Measurements from ENCODE around the gene CDK2AP2.
A peak's percentile ranks its signal among the peaks of the same experiment; 100 is the strongest.
"Not testable (repeated sequence)": the region's sequence is repeated elsewhere in the genome, so short reads cannot be mapped to it uniquely, and the experiment has no call there.

Gene CDK2AP2

GRCh38 chr11:67486481-67487195 is 21.3 kb downstream of the CDK2AP2 start:
- H3K9me3 ChIP-seq (ENCODE audit: control insufficient read depth in 2 of 2, low read length in 2 of 2): no peaks in the 10 kb centered on the region
- H3K27ac ChIP-seq (ENCODE audit: low read length): no peak overlapping the region
- H3K4me3 ChIP-seq (ENCODE audit: low read length in 2 of 2): no peak overlapping the region
- no peaks in the 10 kb centered on the region for H3K27me3 ChIP-seq (ENCODE audit: control insufficient read depth in 1 of 2, insufficient read depth in 2 of 2, low read length in 2 of 2)
- peaks cover 27% of the 10 kb centered on the region for H3K4me1 ChIP-seq (ENCODE audit: control insufficient read depth, insufficient read depth, low read length)
- H3K36me3 ChIP-seq (ENCODE audit: control insufficient read depth in 2 of 2, insufficient read depth in 2 of 2, low read length in 2 of 2): peaks cover 4 to 24% of the 10 kb centered on the region in 2 donors
- H3K9ac ChIP-seq (ENCODE audit: low read length in 2 of 2): no peak overlapping the region

GRCh38 chr11:67485873-67486361 is 22.0 kb downstream of the CDK2AP2 start:
- H3K27me3 ChIP-seq (ENCODE audit: control insufficient read depth in 1 of 2, insufficient read depth in 2 of 2, low read length in 2 of 2); H3K9me3 ChIP-seq (ENCODE audit: control insufficient read depth in 2 of 2, low read length in 2 of 2); H3K9ac ChIP-seq (ENCODE audit: low read length in 2 of 2); H3K4me3 ChIP-seq (ENCODE audit: low read length in 2 of 2); H3K27ac ChIP-seq (ENCODE audit: low read length): not testable (repeated sequence)
- peaks cover 4 to 19% of the 10 kb centered on the region in 2 donors for H3K36me3 ChIP-seq (ENCODE audit: control insufficient read depth in 2 of 2, insufficient read depth in 2 of 2, low read length in 2 of 2)
- H3K4me1 ChIP-seq (ENCODE audit: control insufficient read depth, insufficient read depth, low read length): peaks cover 21% of the 10 kb centered on the region

GRCh38 chr11:67484847-67485311 is 23.1 kb downstream of the CDK2AP2 start:
- Histone ChIP-seq H3K27me3 (ENCODE audit: control insufficient read depth in 1 of 2, insufficient read depth in 2 of 2, low read length in 2 of 2) (no peaks in the 10 kb centered on the region), H3K4me1 (ENCODE audit: control insufficient read depth, insufficient read depth, low read length) (peaks cover 21% of the 10 kb centered on the region), H3K27ac (ENCODE audit: low read length) (no peak overlapping the region), H3K36me3 (ENCODE audit: control insufficient read depth in 2 of 2, insufficient read depth in 2 of 2, low read length in 2 of 2) (peaks cover 4 to 14% of the 10 kb centered on the region in 2 donors), H3K4me3 (ENCODE audit: low read length in 2 of 2) (no peak overlapping the region), H3K9ac (ENCODE audit: low read length in 2 of 2) (no peak overlapping the region), H3K9me3 (ENCODE audit: control insufficient read depth in 2 of 2, low read length in 2 of 2) (no peaks in the 10 kb centered on the region)

- Histone ChIP-seq H3K27me3 (ENCODE audit: control insufficient read depth in 1 of 2, insufficient read depth in 2 of 2, low read length in 2 of 2) (no peaks in the 10 kb centered on the region), H3K4me3 (ENCODE audit: low read length in 2 of 2) (peak overlapping the region; percentile 65 to 91), H3K9ac (ENCODE audit: low read length in 2 of 2) (peak overlapping the region in 1 of 2 donors; percentile 52), H3K4me1 (ENCODE audit: control insufficient read depth, insufficient read depth, low read length) (peaks cover 21% of the 10 kb centered on the region), H3K9me3 (ENCODE audit: control insufficient read depth in 2 of 2, low read length in 2 of 2) (no peaks in the 10 kb centered on the region), H3K27ac (ENCODE audit: low read length) (peak overlapping the region; percentile 76), H3K36me3 (ENCODE audit: control insufficient read depth in 2 of 2, insufficient read depth in 2 of 2, low read length in 2 of 2) (peaks cover 4 to 6% of the 10 kb centered on the region in 2 donors)
These were observed 23.9 kb downstream of the CDK2AP2 start for GRCh38 chr11:67483831-67484665.

- H3K9ac ChIP-seq (ENCODE audit: low read length in 2 of 2): peak within 1 kb of the TSS; percentile 68 to 91
- H3K36me3 ChIP-seq (ENCODE audit: control insufficient read depth in 2 of 2, insufficient read depth in 2 of 2, low read length in 2 of 2): peaks cover 4 to 5% of the 10 kb centered on the region in 2 donors
- H3K9me3 ChIP-seq (ENCODE audit: control insufficient read depth in 2 of 2, low read length in 2 of 2): no peaks in the 10 kb centered on the region
- no peaks in the 10 kb centered on the region for H3K27me3 ChIP-seq (ENCODE audit: control insufficient read depth in 1 of 2, insufficient read depth in 2 of 2, low read length in 2 of 2)
- peak within 1 kb of the TSS; percentile 65 to 91 for H3K4me3 ChIP-seq (ENCODE audit: low read length in 2 of 2)
- peaks cover 21% of the 10 kb centered on the region for H3K4me1 ChIP-seq (ENCODE audit: control insufficient read depth, insufficient read depth, low read length)
- H3K27ac ChIP-seq (ENCODE audit: low read length): peak within 1 kb of the TSS; percentile 76
These were observed 24.8 kb downstream of the CDK2AP2 start, which contains the start of gene AIP for GRCh38 chr11:67482827-67483798. TSS of gene AIP (plus strand) at chr11:67483026. CDS start at chr11:67483159, 133 bp downstream.

- Histone ChIP-seq H3K27me3 (ENCODE audit: control insufficient read depth in 1 of 2, insufficient read depth in 2 of 2, low read length in 2 of 2) (no peaks in the 10 kb centered on the region), H3K4me1 (ENCODE audit: control insufficient read depth, insufficient read depth, low read length) (peaks cover 21% of the 10 kb centered on the region), H3K9ac (ENCODE audit: low read length in 2 of 2) (peak overlapping the region; percentile 68 to 91), H3K27ac (ENCODE audit: low read length) (peak overlapping the region; percentile 76), H3K36me3 (ENCODE audit: control insufficient read depth in 2 of 2, insufficient read depth in 2 of 2, low read length in 2 of 2) (peaks cover 0 to 2% of the 10 kb centered on the region in 2 donors), H3K9me3 (ENCODE audit: control insufficient read depth in 2 of 2, low read length in 2 of 2) (no peaks in the 10 kb centered on the region), H3K4me3 (ENCODE audit: low read length in 2 of 2) (peak overlapping the region; percentile 65 to 91)
These were observed 25.6 kb downstream of the CDK2AP2 start for GRCh38 chr11:67482275-67482826.

- not testable (repeated sequence) for H3K27ac ChIP-seq (ENCODE audit: low read length); H3K27me3 ChIP-seq (ENCODE audit: control insufficient read depth in 1 of 2, insufficient read depth in 2 of 2, low read length in 2 of 2); H3K9me3 ChIP-seq (ENCODE audit: control insufficient read depth in 2 of 2, low read length in 2 of 2); H3K4me3 ChIP-seq (ENCODE audit: low read length in 2 of 2); H3K4me1 ChIP-seq (ENCODE audit: control insufficient read depth, insufficient read depth, low read length); H3K36me3 ChIP-seq (ENCODE audit: control insufficient read depth in 2 of 2, insufficient read depth in 2 of 2, low read length in 2 of 2); H3K9ac ChIP-seq (ENCODE audit: low read length in 2 of 2)
These were observed 30.5 kb downstream of the CDK2AP2 start for GRCh38 chr11:67477344-67478050.

GRCh38 chr11:67476692-67477091 is 31.3 kb downstream of the CDK2AP2 start:
- not testable (repeated sequence) for H3K4me3 ChIP-seq (ENCODE audit: low read length in 2 of 2); H3K4me1 ChIP-seq (ENCODE audit: control insufficient read depth, insufficient read depth, low read length); H3K27me3 ChIP-seq (ENCODE audit: control insufficient read depth in 1 of 2, insufficient read depth in 2 of 2, low read length in 2 of 2); H3K27ac ChIP-seq (ENCODE audit: low read length); H3K9me3 ChIP-seq (ENCODE audit: control insufficient read depth in 2 of 2, low read length in 2 of 2); H3K36me3 ChIP-seq (ENCODE audit: control insufficient read depth in 2 of 2, insufficient read depth in 2 of 2, low read length in 2 of 2); H3K9ac ChIP-seq (ENCODE audit: low read length in 2 of 2)

- peaks cover 11% of the 10 kb centered on the region for H3K4me1 ChIP-seq (ENCODE audit: control insufficient read depth, insufficient read depth, low read length)
- H3K36me3 ChIP-seq (ENCODE audit: control insufficient read depth in 2 of 2, insufficient read depth in 2 of 2, low read length in 2 of 2): no peaks in the 10 kb centered on the region
- H3K4me3 ChIP-seq (ENCODE audit: low read length in 2 of 2): no peak overlapping the region
- no peak overlapping the region for H3K27ac ChIP-seq (ENCODE audit: low read length)
- no peaks in the 10 kb centered on the region for H3K27me3 ChIP-seq (ENCODE audit: control insufficient read depth in 1 of 2, insufficient read depth in 2 of 2, low read length in 2 of 2)
- no peak overlapping the region for H3K9ac ChIP-seq (ENCODE audit: low read length in 2 of 2)
- no peaks in the 10 kb centered on the region for H3K9me3 ChIP-seq (ENCODE audit: control insufficient read depth in 2 of 2, low read length in 2 of 2)
These were observed 35.1 kb downstream of the CDK2AP2 start for GRCh38 chr11:67472882-67473281.
